ENCODE results near the gene MYOC. TPM values are rescaled to one million over a fixed set of nuclear protein-coding genes. Genes with fewer than 3 reads are reported as not detected.
"Not testable (repeated sequence)": the region's sequence is repeated elsewhere in the genome, so short reads cannot be mapped to it uniquely, and the experiment has no call there.

The MYOC gene
- polyA plus RNA-seq, 1 of the 3 experiments (the other 2 are of a cell fraction): not detected

- Histone ChIP-seq H4K20me1 (ENCODE audit: insufficient read depth) (no peaks in the 10 kb centered on the region), H3K4me1 (ENCODE audit: control insufficient read depth in 1 of 2, insufficient read depth in 2 of 2, low read depth in 1 of 2, low read length in 1 of 2) (no peaks in the 10 kb centered on the region), H3K4me3 (ENCODE audit: low read depth in 2 of 2, low read length in 1 of 2) (no peak overlapping the region), H3K9ac (no peak overlapping the region), H3K9me3 (no peaks in the 10 kb centered on the region), H3K9me2 (no peaks in the 10 kb centered on the region), H3K36me3 (replicated peaks in 1 of 2; ENCODE audit: control insufficient read depth in 1 of 2, insufficient read depth in 2 of 2, low read length in 1 of 2) (no peaks in the 10 kb centered on the region), H3K27ac (ENCODE audit: low read depth in 2 of 2, low read length in 1 of 2) (no peak overlapping the region), H3K4me2 (no peak overlapping the region), H2AFZ (ENCODE audit: low read depth) (no peak overlapping the region), H3K79me2 (ENCODE audit: insufficient read depth) (no peaks in the 10 kb centered on the region), H3K27me3 (ENCODE audit: insufficient read depth) (no peaks in the 10 kb centered on the region; the same call in 1 of the 2 replicates), H3F3A (replicated peaks; ENCODE audit: insufficient read depth) (peaks cover 3% of the 10 kb centered on the region)
- DNase-seq: no peak
- TF ChIP-seq GATA2 (CRISPR knock-in tag; IDR thresholded peaks at IDR 0.05) (no peak), USF1 (IDR thresholded peaks at IDR 0.05; ENCODE audit: borderline replicate concordance, low read depth) (no peak), CHD2 (IDR thresholded peaks at IDR 0.05; ENCODE audit: low read length, partially characterized antibody) (no peak), ZBTB33 (IDR thresholded peaks at IDR 0.05; ENCODE audit: borderline replicate concordance, low read depth) (no peak), GABPA (IDR thresholded peaks at IDR 0.05; ENCODE audit: low read depth) (no peak), NRF1 (IDR thresholded peaks at IDR 0.05; ENCODE audit: low read depth, low read length) (no peak), RAD21 (IDR thresholded peaks at IDR 0.05; ENCODE audit: low read length) (no peak), EP300 (IDR thresholded peaks at IDR 0.05; ENCODE audit: borderline replicate concordance in 1 of 2, low read depth in 1 of 2, low read length in 1 of 2) (no peak), ELF1 (IDR thresholded peaks at IDR 0.05) (no peak), YY1 (IDR thresholded peaks at IDR 0.05; ENCODE audit: low read depth) (no peak), MAX (IDR thresholded peaks at IDR 0.05; ENCODE audit: low read depth) (no peak), TCF12 (IDR thresholded peaks at IDR 0.05) (no peak), USF2 (IDR thresholded peaks at IDR 0.05; ENCODE audit: borderline replicate concordance, low read depth, low read length) (no peak), TEAD4 (IDR thresholded peaks at IDR 0.05; ENCODE audit: borderline replicate concordance, insufficient read depth) (no peak), RFX5 (IDR thresholded peaks at IDR 0.05; ENCODE audit: low read length) (no peak), FOSL2 (IDR thresholded peaks at IDR 0.05; ENCODE audit: borderline replicate concordance, low read depth) (no peak), JUND (IDR thresholded peaks at IDR 0.05) (no peak), SIN3A (IDR thresholded peaks at IDR 0.05; ENCODE audit: borderline replicate concordance, low read depth, low read length) (no peak), RXRA (IDR thresholded peaks at IDR 0.05; ENCODE audit: borderline replicate concordance, low read depth) (no peak)
- CTCF ChIA-PET: no interaction called here
- POLR2A ChIA-PET: no interaction called here
- WGBS (ENCODE audit: low lambda C conversion rate): 28% methylated on average over 2 of the region's 2 CpGs
These were observed 35.9 kb downstream of the MYOC start for GRCh38 chr1:171616586-171616985.

GRCh38 chr1:171615122-171615906, 37.2 kb downstream of the MYOC start:
- H3K27me3 ChIP-seq (ENCODE audit: insufficient read depth); H3F3A ChIP-seq (replicated peaks; ENCODE audit: insufficient read depth); DNase-seq; H3K4me2 ChIP-seq; H2AFZ ChIP-seq (ENCODE audit: low read depth); POLR2A ChIA-PET; CTCF ChIA-PET; H3K4me3 ChIP-seq (ENCODE audit: low read depth in 2 of 2, low read length in 1 of 2); H4K20me1 ChIP-seq (ENCODE audit: insufficient read depth); H3K4me1 ChIP-seq (ENCODE audit: control insufficient read depth in 1 of 2, insufficient read depth in 2 of 2, low read depth in 1 of 2, low read length in 1 of 2); H3K9ac ChIP-seq; H3K36me3 ChIP-seq (replicated peaks in 1 of 2; ENCODE audit: control insufficient read depth in 1 of 2, insufficient read depth in 2 of 2, low read length in 1 of 2); H3K9me2 ChIP-seq; H3K27ac ChIP-seq (ENCODE audit: low read depth in 2 of 2, low read length in 1 of 2); H3K9me3 ChIP-seq; H3K79me2 ChIP-seq (ENCODE audit: insufficient read depth): not testable (repeated sequence)
- WGBS (ENCODE audit: low lambda C conversion rate): 62% methylated on average over 14 of the region's 14 CpGs
